Progenitor cell of endocrine pancreas (in vitro differentiated cells): ENCODE data around the gene TANC1. TPM values are rescaled to one million over a fixed set of nuclear protein-coding genes. Genes with fewer than 3 reads are reported as not detected.

Experiments used
- DNase-seq: peaks from one replicate; pipeline ENCODE4 v3.0.0; 2021; ENCODE audit warnings: low spot score; ENCODE audit not compliant: unreplicated experiment
- H3K27ac Mint-ChIP-seq: 2 replicates; pipeline ENCODE4 v1.8.0; 2021; ENCODE audit warnings: mild to moderate bottlenecking, moderate library complexity, mixed read lengths
- H3K27me3 Mint-ChIP-seq: 2 replicates; pipeline ENCODE4 v1.8.0; 2021; ENCODE audit warnings: mixed read lengths
- H3K36me3 Mint-ChIP-seq: 2 replicates; pipeline ENCODE4 v1.8.0; 2022; ENCODE audit warnings: mixed read lengths; ENCODE audit not compliant: insufficient read depth
- H3K4me1 Mint-ChIP-seq: 2 replicates; pipeline ENCODE4 v1.8.0; 2021; ENCODE audit warnings: low read depth, mixed read lengths
- H3K4me3 Mint-ChIP-seq: 2 replicates; pipeline ENCODE4 v1.8.0; 2021; ENCODE audit warnings: low read depth, mild to moderate bottlenecking, moderate library complexity, mixed read lengths
- H3K9me3 Mint-ChIP-seq: 2 replicates; pipeline ENCODE4 v1.8.0; 2021; ENCODE audit warnings: low read depth, mixed read lengths
- CTCF ChIP-seq: fragments of 200-600 bp; sonication (generic); IDR thresholded peaks from one replicate; pipeline ENCODE4 v1.5.0; 2021; ENCODE audit warnings: antibody characterized with exemption, mild to moderate bottlenecking; ENCODE audit not compliant: unreplicated experiment
- total RNA-seq: library from RNA; stranded (reverse); gene quantifications from 2 replicates; pipeline ENCODE4 v1.2.1, GENCODE V29; 2021

TANC1 gene
- total RNA-seq, 1 donor from 2014 or later: 29.8 TPM

GRCh38 chr2:159070235-159070634 lies 101.8 kb downstream of the TANC1 start:
- TF ChIP-seq CTCF: no peak
- Mint-ChIP-seq H3K27me3 (no peaks in the 10 kb centered on the region), H3K36me3 (peaks cover 5% of the 10 kb centered on the region), H3K9me3 (no peaks in the 10 kb centered on the region), H3K4me3 (no peak overlapping the region), H3K4me1 (peaks cover 9% of the 10 kb centered on the region), H3K27ac (no peak overlapping the region)
- no peak for DNase-seq

DNA sequence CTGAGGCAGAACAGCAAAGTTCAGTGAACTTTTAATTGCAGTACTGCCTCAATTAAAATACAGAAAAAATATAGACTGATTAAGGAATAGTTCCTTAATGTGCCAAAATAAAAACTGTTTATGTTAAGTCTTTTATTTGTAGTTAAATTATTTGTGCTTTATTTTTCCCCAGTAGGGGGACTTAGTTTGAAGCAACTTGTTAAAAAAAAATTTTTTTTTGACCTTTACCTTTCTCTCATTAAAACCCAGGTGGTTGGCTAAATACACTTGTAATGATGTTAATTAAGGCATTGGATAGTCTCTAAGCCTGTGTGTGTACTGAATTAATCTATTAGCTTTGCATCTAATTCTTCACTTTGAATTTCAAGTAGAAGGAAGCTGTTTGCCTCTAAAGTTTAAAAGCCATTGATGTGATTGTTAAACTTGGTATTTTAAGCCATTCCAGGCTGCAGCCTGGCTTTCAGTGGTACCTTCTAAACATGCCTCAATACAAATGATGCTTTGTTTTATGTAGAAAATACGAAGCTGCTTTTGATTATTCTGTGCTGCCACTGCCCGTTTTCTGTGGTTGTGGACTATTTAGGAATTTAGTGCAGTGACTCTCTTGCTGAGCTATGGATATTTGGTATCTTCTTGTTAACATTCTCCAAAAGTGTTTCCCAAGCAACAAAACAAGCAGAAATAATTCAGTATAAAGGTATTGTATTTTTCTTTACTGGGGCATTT lies 102.9 kb downstream of the TANC1 start:
- H3K9me3 Mint-ChIP-seq: no peaks in the 10 kb centered on the region
- H3K4me3 Mint-ChIP-seq: no peak overlapping the region
- DNase-seq: no peak
- H3K4me1 Mint-ChIP-seq: peaks cover 2% of the 10 kb centered on the region
- H3K36me3 Mint-ChIP-seq: peaks cover 5% of the 10 kb centered on the region
- H3K27me3 Mint-ChIP-seq: no peaks in the 10 kb centered on the region
- peak; percentile 14 for TF ChIP-seq CTCF
- peak overlapping the region; percentile 31 for H3K27ac Mint-ChIP-seq

DNA sequence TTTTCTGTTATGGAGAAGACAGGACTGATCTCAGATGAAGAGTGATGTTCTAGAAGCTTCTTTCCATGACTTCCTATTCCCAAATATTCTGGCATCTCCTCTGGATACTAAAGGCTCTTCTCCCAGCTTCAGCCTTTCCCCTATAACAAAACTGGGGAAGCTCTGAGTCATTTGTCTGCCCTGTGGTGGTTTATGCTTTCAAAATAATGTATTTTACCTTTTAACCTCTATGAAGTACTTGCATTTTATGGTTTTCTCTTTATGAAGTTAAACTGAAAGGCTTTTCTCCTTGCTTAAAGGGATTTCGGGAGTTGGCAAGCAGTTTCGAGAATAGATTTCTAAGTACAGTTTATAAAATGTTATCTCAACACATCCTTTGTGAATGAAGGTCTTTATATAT lies 104.4 kb downstream of the TANC1 start:
- peaks cover 2% of the 10 kb centered on the region for H3K4me1 Mint-ChIP-seq
- no peak overlapping the region for H3K4me3 Mint-ChIP-seq
- peaks cover 5% of the 10 kb centered on the region for H3K36me3 Mint-ChIP-seq
- no peaks in the 10 kb centered on the region for H3K9me3 Mint-ChIP-seq
- H3K27ac Mint-ChIP-seq: no peak overlapping the region
- no peaks in the 10 kb centered on the region for H3K27me3 Mint-ChIP-seq
- no peak for DNase-seq
- no peak for TF ChIP-seq CTCF

GRCh38 chr2:159073256-159073655 lies 104.8 kb downstream of the TANC1 start:
- no peaks in the 10 kb centered on the region for H3K9me3 Mint-ChIP-seq
- no peaks in the 10 kb centered on the region for H3K27me3 Mint-ChIP-seq
- no peak for TF ChIP-seq CTCF
- peaks cover 5% of the 10 kb centered on the region for H3K36me3 Mint-ChIP-seq
- H3K27ac Mint-ChIP-seq: no peak overlapping the region
- peaks cover 2% of the 10 kb centered on the region for H3K4me1 Mint-ChIP-seq
- H3K4me3 Mint-ChIP-seq: no peak overlapping the region
- DNase-seq: no peak

DNA sequence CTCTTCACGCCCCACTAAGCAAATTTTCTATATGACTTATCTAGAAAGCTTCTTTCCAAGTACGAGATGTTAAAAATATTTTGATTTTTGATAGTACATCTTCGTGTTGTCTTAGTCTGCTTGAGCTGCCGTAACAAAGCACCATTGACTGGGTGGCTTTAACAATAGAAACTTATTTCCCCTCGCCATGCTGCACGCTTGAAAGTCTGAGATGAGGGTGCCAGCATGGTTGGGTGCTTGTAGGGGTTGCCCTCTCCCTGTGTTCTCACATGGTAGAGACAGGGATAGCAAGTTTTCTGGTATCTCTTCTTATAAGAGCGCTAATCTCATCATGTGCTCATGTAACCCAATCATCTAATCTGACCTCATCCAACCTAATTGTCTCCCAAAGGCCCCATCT lies 106.2 kb downstream of the TANC1 start:
- no peak overlapping the region for H3K4me3 Mint-ChIP-seq
- H3K9me3 Mint-ChIP-seq: no peaks in the 10 kb centered on the region
- H3K27me3 Mint-ChIP-seq: no peaks in the 10 kb centered on the region
- TF ChIP-seq CTCF: no peak
- no peaks in the 10 kb centered on the region for H3K4me1 Mint-ChIP-seq
- no peak for DNase-seq
- peaks cover 5% of the 10 kb centered on the region for H3K36me3 Mint-ChIP-seq
- peak overlapping the region; percentile 49 for H3K27ac Mint-ChIP-seq
